ENCODE data around the gene TIMMDC1. TPM values are rescaled to one million over a fixed set of nuclear protein-coding genes. Genes with fewer than 3 reads are reported as not detected.

TIMMDC1 gene
- total RNA-seq, 1 experiment from 2014 or later, result 109 TPM

- H2BK120ac ChIP-seq (ENCODE audit: low read depth, low read length, poor library complexity, severe bottlenecking), result no peak overlapping the region
- H3K9me3 Mint-ChIP-seq, result peaks cover 0 to 2% of the 10 kb centered on the region in 2 experiments; a peak in 1 of 5 replicates
- H3K4me1 Mint-ChIP-seq, result no peaks in the 10 kb centered on the region
- H3K4ac ChIP-seq (ENCODE audit: low read depth, low read length), result no peak overlapping the region
- H3K27me3 Mint-ChIP-seq (ENCODE audit: low read depth), result no peaks in the 10 kb centered on the region
- H2BK20ac ChIP-seq (ENCODE audit: low read depth, low read length, poor library complexity, severe bottlenecking), result no peak overlapping the region
- H4K5ac ChIP-seq (ENCODE audit: insufficient read length, low read depth, low read length), result no peak overlapping the region
- no peak overlapping the region for H3K27ac Mint-ChIP-seq
- no peaks in the 10 kb centered on the region for H3K23me2 ChIP-seq (ENCODE audit: insufficient read length, low read depth, low read length, poor library complexity, severe bottlenecking)
- no peak overlapping the region for H3T11ph ChIP-seq (ENCODE audit: low read length)
- H3K4me3 Mint-ChIP-seq, result no peak overlapping the region
- no peak overlapping the region for H2AFZ ChIP-seq (ENCODE audit: low read length)
- H3K23ac ChIP-seq (ENCODE audit: insufficient read length, low read depth, low read length), result no peak overlapping the region
- H3K14ac ChIP-seq (ENCODE audit: insufficient read depth, low read length), result no peak overlapping the region
- no peaks in the 10 kb centered on the region; the same call in 1 of the 2 replicates for H3K4me1 ChIP-seq (ENCODE audit: insufficient read depth, low read length)
- H2AK5ac ChIP-seq (ENCODE audit: insufficient read length, low read length), result no peak overlapping the region
- no peak for DNase-seq
- H3K9me3 ChIP-seq (ENCODE audit: control insufficient read depth, low read depth, low read length), result no peaks in the 10 kb centered on the region
- no peak overlapping the region for H2BK15ac ChIP-seq (ENCODE audit: low read depth, low read length)
- H3K79me1 ChIP-seq (ENCODE audit: insufficient read depth, low read depth, low read length, poor library complexity, severe bottlenecking), result no peaks in the 10 kb centered on the region
- H3K27ac ChIP-seq (ENCODE audit: insufficient read length, low read depth, low read length), result no peak overlapping the region
- H2BK12ac ChIP-seq (ENCODE audit: insufficient read length, low read depth, low read length), result no peak overlapping the region
- no peak overlapping the region for H3K18ac ChIP-seq (ENCODE audit: insufficient read length, low read depth, low read length)
- no peaks in the 10 kb centered on the region for H3K79me2 ChIP-seq (ENCODE audit: insufficient read depth, low read length)
- no peak overlapping the region for H3K9ac ChIP-seq (ENCODE audit: extremely low read depth, insufficient read length, low read length)
- H3K4me2 ChIP-seq (ENCODE audit: insufficient read depth, insufficient read length, low read length), result no peak overlapping the region
- no peak overlapping the region for H4K91ac ChIP-seq (ENCODE audit: insufficient read length, low read depth, low read length)
- no peaks in the 10 kb centered on the region for H3K27me3 ChIP-seq (ENCODE audit: insufficient read depth, low read length)
- no peak for TF ChIP-seq CTCF (conservative IDR thresholded peaks at IDR 0.05)
- peaks cover 41 to 70% (median 68%) of the 10 kb centered on the region in 3 experiments for H3K36me3 Mint-ChIP-seq (ENCODE audit: insufficient read depth in 1 of 3, low read depth in 3 of 3)
- no peak overlapping the region for H3K56ac ChIP-seq (ENCODE audit: insufficient read length, low read depth, low read length)
- WGBS (ENCODE audit: extremely low coverage, insufficient read length, low lambda C conversion rate), result no CpG with 5 or more reads among the region's 2 CpGs
- H4K8ac ChIP-seq (replicated peaks; ENCODE audit: insufficient read length, low read depth, low read length), result no peak overlapping the region
- no peaks in the 10 kb centered on the region for H4K20me1 ChIP-seq (ENCODE audit: control insufficient read depth, insufficient read depth, insufficient read length)
- H2BK5ac ChIP-seq (ENCODE audit: insufficient read length, low read length), result no peak overlapping the region
Observed at GRCh38 chr3:119514637-119515036, 16.3 kb downstream of the TIMMDC1 start.
